HepG2 (cell line): ENCODE results near the gene RBP3. TPM values are rescaled to one million over a fixed set of nuclear protein-coding genes. Genes with fewer than 3 reads are reported as not detected.

ENCODE experiments used
- ATAC-seq: fragments of 200-7000 bp; cut with Tn5 transposase; 3 replicates; pipeline ENCODE4 v1.9.1; 2020; ENCODE audit warnings: mild to moderate bottlenecking, moderate library complexity
- BruUV-seq: library from RNA; stranded (reverse); fragments of 400-500 nt; replicated peaks from 2 replicates; lab custom pipeline; 2021; lab: Mats Ljungman, UMichigan
- CTCF ChIA-PET: fragments of 300-600 bp; formaldehyde crosslinking; extraction: SDS; loops from one replicate; lab custom pipeline; 2021; ENCODE audit warnings: low total read pairs, inconsistent platforms, low intra/inter-chr PET ratio; lab: Yijun Ruan, JAX
- POLR2A ChIA-PET: fragments of 350-600 bp; sonication (Branson Sonifier 250); formaldehyde crosslinking; loops from one replicate; lab custom pipeline; 2020; ENCODE audit warnings: antibody characterized with exemption, inconsistent platforms; lab: Yijun Ruan, JAX
- DNase-seq: peaks from one replicate; pipeline ENCODE4 v3.0.0-alpha.2; 2015; ENCODE audit warnings: low spot score
- FAIRE-seq: peaks from 3 replicates; lab custom pipeline; 2011; peaks lifted over from hg19 to GRCh38; lab: Jason Lieb, UNC
- H2AFZ ChIP-seq: one replicate; pipeline ENCODE4 v1.6.1; 2011; ENCODE audit warnings: low read length, inconsistent platforms
- H3K27ac ChIP-seq: fragments of 300-600 bp; 3 replicates; pipeline ENCODE4 v1.8.0; 2011; ENCODE audit warnings: mixed run types, mild to moderate bottlenecking, mixed read lengths, low read length, inconsistent platforms; ENCODE audit not compliant: insufficient read depth; ENCODE audit errors: extremely low read length
- H3K27me3 ChIP-seq, 2 experiments: fragments of 200-600 bp in 1 of 2; 2 replicates in 1 of 2; 3 replicates in 1 of 2; pipeline versions ENCODE4 v1.6.0 to v1.8.0; 2011; ENCODE audit warnings: low read length in 2 of 2, mild to moderate bottlenecking in 2 of 2, moderate library complexity in 2 of 2, inconsistent platforms in 1 of 2; ENCODE audit not compliant: insufficient read depth in 2 of 2, control insufficient read depth in 1 of 2
- H3K36me3 ChIP-seq, 2 experiments: fragments of 200-600 bp in 1 of 2; replicated peaks in 1 of 2; 2 replicates in 1 of 2; 3 replicates in 1 of 2; pipeline versions ENCODE4 v1.5.1 to v1.8.0; 2011; ENCODE audit warnings: low read length in 2 of 2, inconsistent platforms in 1 of 2; ENCODE audit not compliant: insufficient read depth in 2 of 2, control insufficient read depth in 1 of 2
- H3K4me1 ChIP-seq: 2 replicates; pipeline ENCODE4 v1.5.1; 2012; ENCODE audit warnings: low read length, inconsistent platforms; ENCODE audit not compliant: insufficient read depth
- H3K4me2 ChIP-seq: 2 replicates; pipeline ENCODE4 v1.6.0; 2011; ENCODE audit warnings: low read depth, low read length, inconsistent platforms
- H3K4me3 ChIP-seq, 3 experiments: fragments of 200-600 bp in 1 of 3; sonication (generic), shearing (Covaris generic) in 1 of 3; replicated peaks in 1 of 3; 2 replicates each; pipeline ENCODE4 v1.5.1; 2011 to 2016; ENCODE audit warnings: low read length in 3 of 3, inconsistent platforms in 2 of 3, low read depth in 2 of 3, mild to moderate bottlenecking in 2 of 3, control low read depth in 1 of 3, mixed read lengths in 1 of 3; ENCODE audit not compliant: insufficient read depth in 1 of 3
- H3K79me2 ChIP-seq: one replicate; pipeline ENCODE4 v1.6.1; 2011; ENCODE audit warnings: low read length, inconsistent platforms; ENCODE audit not compliant: insufficient read depth
- H3K9ac ChIP-seq: 2 replicates; pipeline ENCODE4 v1.6.0; 2011; ENCODE audit warnings: mild to moderate bottlenecking, low read depth, low read length, inconsistent platforms; ENCODE audit not compliant: insufficient read depth
- H3K9me3 ChIP-seq: 2 replicates; pipeline ENCODE4 v1.5.1; 2012; ENCODE audit warnings: mild to moderate bottlenecking, low read length
- H4K20me1 ChIP-seq: 2 replicates; pipeline ENCODE4 v1.6.0; 2011; ENCODE audit warnings: inconsistent platforms, mild to moderate bottlenecking, low read length, moderate library complexity; ENCODE audit not compliant: insufficient read depth
- CBX5 ChIP-seq: sonication (generic); formaldehyde crosslinking; IDR thresholded peaks from 2 replicates; pipeline ENCODE4 v1.4.0; 2020; ENCODE audit warnings: missing genetic modification reagents, borderline replicate concordance
- CREBL2 ChIP-seq: sonication (generic); formaldehyde crosslinking; IDR thresholded peaks from 2 replicates; pipeline ENCODE4 v1.8.1; 2023; ENCODE audit warnings: missing genetic modification reagents, mild to moderate bottlenecking, borderline replicate concordance
- GZF1 ChIP-seq: sonication (generic); formaldehyde crosslinking; IDR thresholded peaks from 2 replicates; pipeline ENCODE4 v1.5.1; 2020; ENCODE audit warnings: mild to moderate bottlenecking, missing genetic modification reagents
- HIVEP1 ChIP-seq: sonication (generic); formaldehyde crosslinking; IDR thresholded peaks from 2 replicates; pipeline ENCODE4 v1.4.0; 2020; ENCODE audit warnings: mild to moderate bottlenecking, missing genetic modification reagents
- KDM4B ChIP-seq: sonication (generic); formaldehyde crosslinking; IDR thresholded peaks from 2 replicates; pipeline ENCODE4 v1.4.0; 2020; ENCODE audit warnings: missing genetic modification reagents
- NKX3-1 ChIP-seq: sonication (generic); formaldehyde crosslinking; IDR thresholded peaks from 2 replicates; pipeline ENCODE4 v1.5.0; 2020; ENCODE audit warnings: missing genetic modification reagents
- PAF1 ChIP-seq: IDR thresholded peaks from 2 replicates; pipeline ENCODE4 v1.6.1; 2016; ENCODE audit warnings: missing genetic modification reagents, missing compliant biosample characterization
- RBM39 ChIP-seq: fragments of 200-400 bp; formaldehyde crosslinking; IDR thresholded peaks from one replicate; pipeline ENCODE4 v1.6.1; 2018; ENCODE audit warnings: antibody characterized with exemption, mild to moderate bottlenecking, low read depth, low read length; ENCODE audit not compliant: poor library complexity, severe bottlenecking
- ZNF292 ChIP-seq: sonication (generic); formaldehyde crosslinking; IDR thresholded peaks from 2 replicates; pipeline ENCODE4 v1.8.1; 2022; ENCODE audit warnings: mild to moderate bottlenecking, low read depth, missing genetic modification reagents, borderline replicate concordance
- ZNF614 ChIP-seq: IDR thresholded peaks from 2 replicates; pipeline ENCODE4 v1.6.1; 2018; ENCODE audit warnings: missing biosample characterization, missing genetic modification reagents, inconsistent platforms, borderline replicate concordance
- ZSCAN9 ChIP-seq: IDR thresholded peaks from 2 replicates; pipeline ENCODE4 v1.6.1; 2016; ENCODE audit warnings: borderline replicate concordance
- WGBS: methylation state at CpG from one replicate; pipeline ENCODE4 v1.1.6; 2017; ENCODE audit warnings: low lambda C conversion rate; 5-methylcytosine and 5-hydroxymethylcytosine counted together
- in situ Hi-C: cut with HindIII; loops from 2 replicates; pipeline ENCODE4 v1.10.0; 2017; ENCODE audit warnings: low pct_unique_long_range_greater_than_20kb; ENCODE audit not compliant: extremely low pct_ligation_motif_present
- intact Hi-C: fragments of 100-400 bp; cut with micrococcal nuclease; formaldehyde crosslinking; loops from one replicate; pipeline ENCODE4 v1.10.0; 2022; ENCODE audit not compliant: unreplicated experiment
- polyA plus RNA-seq, 8 experiments: library from polyadenylated mRNA; depleted of rRNA in 3 of 8; stranded (reverse) in 7 of 8; unstranded in 1 of 8; fragments of >200 nt; fragmentation: Illumina TruSeq in 4 of 8; extraction: Trizol in 4 of 8; gene quantifications; 2 replicates each; pipeline versions ENCODE4 v1.2.1 to v1.2.3, GENCODE V29; 2011 to 2016; ENCODE audit warnings: low read depth in 4 of 8, missing spikeins in 1 of 8, mixed read lengths in 1 of 8; ENCODE audit not compliant: insufficient read depth in 1 of 8
- total RNA-seq, 5 experiments: library from RNA; depleted of rRNA; stranded (reverse); fragments of >200 nt; fragmentation: Illumina TruSeq; extraction: Trizol; gene quantifications; 2 replicates each; pipeline ENCODE4 v1.2.3, GENCODE V29; 2016; ENCODE audit warnings: low read depth in 1 of 5
- TF ChIP-seq, protein P1 (sequence below): sonication (generic); formaldehyde crosslinking; IDR thresholded peaks from 2 replicates; pipeline ENCODE4 v1.5.0; 2020; ENCODE audit warnings: mild to moderate bottlenecking, missing genetic modification reagents

RBP3 gene
- total and polyA plus RNA-seq, 2 of the 13 experiments (the other 11 are each of a cell fraction or from before 2014, with no cell fraction given): not detected

GRCh38 chr10:47366731-47367460 lies 18.7 kb downstream of the RBP3 start:
- ATAC-seq (no peak), DNase-seq (no peak), FAIRE-seq (no peak)
- Histone ChIP-seq H4K20me1 (no peaks in the 10 kb centered on the region), H3K4me2 (no peak overlapping the region), H3K4me1 (peaks cover 10% of the 10 kb centered on the region; the same call in 1 of the 2 replicates), H3K4me3 (no peak overlapping the region), H3K9ac (no peak overlapping the region), H3K79me2 (no peaks in the 10 kb centered on the region), H3K36me3 (no peaks in the 10 kb centered on the region), H3K27ac (no peak overlapping the region), H2AFZ (no peak overlapping the region), H3K27me3 (peaks cover 0 to 4% of the 10 kb centered on the region in 2 experiments; a peak in 3 of 5 replicates), H3K9me3 (no peaks in the 10 kb centered on the region)
- 24% methylated on average over 7 of the region's 8 CpGs for WGBS
- in situ Hi-C loops: no loop called here
- TF ChIP-seq CREBL2 (CRISPR knock-in tag) (no peak), KDM4B (CRISPR knock-in tag) (no peak), ZSCAN9 (CRISPR knock-in tag) (no peak), ZNF614 (CRISPR knock-in tag) (no peak), NKX3-1 (CRISPR knock-in tag) (no peak), GZF1 (CRISPR knock-in tag) (no peak), RBM39 (no peak), PAF1 (CRISPR knock-in tag) (no peak), HIVEP1 (CRISPR knock-in tag) (no peak), CBX5 (no peak), ZNF292 (CRISPR knock-in tag) (no peak)
- TF ChIP-seq, protein P1, sequence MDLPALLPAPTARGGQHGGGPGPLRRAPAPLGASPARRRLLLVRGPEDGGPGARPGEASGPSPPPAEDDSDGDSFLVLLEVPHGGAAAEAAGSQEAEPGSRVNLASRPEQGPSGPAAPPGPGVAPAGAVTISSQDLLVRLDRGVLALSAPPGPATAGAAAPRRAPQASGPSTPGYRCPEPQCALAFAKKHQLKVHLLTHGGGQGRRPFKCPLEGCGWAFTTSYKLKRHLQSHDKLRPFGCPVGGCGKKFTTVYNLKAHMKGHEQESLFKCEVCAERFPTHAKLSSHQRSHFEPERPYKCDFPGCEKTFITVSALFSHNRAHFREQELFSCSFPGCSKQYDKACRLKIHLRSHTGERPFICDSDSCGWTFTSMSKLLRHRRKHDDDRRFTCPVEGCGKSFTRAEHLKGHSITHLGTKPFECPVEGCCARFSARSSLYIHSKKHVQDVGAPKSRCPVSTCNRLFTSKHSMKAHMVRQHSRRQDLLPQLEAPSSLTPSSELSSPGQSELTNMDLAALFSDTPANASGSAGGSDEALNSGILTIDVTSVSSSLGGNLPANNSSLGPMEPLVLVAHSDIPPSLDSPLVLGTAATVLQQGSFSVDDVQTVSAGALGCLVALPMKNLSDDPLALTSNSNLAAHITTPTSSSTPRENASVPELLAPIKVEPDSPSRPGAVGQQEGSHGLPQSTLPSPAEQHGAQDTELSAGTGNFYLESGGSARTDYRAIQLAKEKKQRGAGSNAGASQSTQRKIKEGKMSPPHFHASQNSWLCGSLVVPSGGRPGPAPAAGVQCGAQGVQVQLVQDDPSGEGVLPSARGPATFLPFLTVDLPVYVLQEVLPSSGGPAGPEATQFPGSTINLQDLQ (CRISPR knock-in tag): no peak
- intact Hi-C loops: no loop called here
- no TSS peak for BruUV-seq
- POLR2A ChIA-PET: no interaction called here
- CTCF ChIA-PET: no interaction called here
